Liver (tissue), 9 donors: ENCODE measurements around the gene VEZF1. TPM values are rescaled to one million over a fixed set of nuclear protein-coding genes. Genes with fewer than 3 reads are reported as not detected.

Experiments
- DNase-seq: peaks from one replicate; pipeline ENCODE4 v3.0.0-alpha.2; 2017; ENCODE audit warnings: low spot score
- H3K27ac ChIP-seq, 2 donors: one replicate each; pipeline ENCODE4 v1.7.0; 2013; ENCODE audit warnings: inconsistent platforms in 2 of 2, low read length in 2 of 2, control low read depth in 1 of 2, low read depth in 1 of 2, mild to moderate bottlenecking in 1 of 2
- H3K27me3 ChIP-seq, 4 donors: one replicate each; pipeline versions ENCODE4 v1.6.1 to v1.7.0; 2013; ENCODE audit warnings: low read length in 3 of 4, inconsistent platforms in 1 of 4, mild to moderate bottlenecking in 1 of 4, moderate library complexity in 1 of 4; ENCODE audit not compliant: control insufficient read depth in 4 of 4, insufficient read depth in 4 of 4
- H3K36me3 ChIP-seq, 4 donors: one replicate each; pipeline versions ENCODE4 v1.6.1 to v1.7.0; 2013; ENCODE audit warnings: low read length in 3 of 4, mild to moderate bottlenecking in 3 of 4, low read depth in 1 of 4, moderate library complexity in 1 of 4; ENCODE audit not compliant: control insufficient read depth in 4 of 4, insufficient read depth in 3 of 4
- H3K4me1 ChIP-seq, 4 donors: one replicate each; pipeline versions ENCODE4 v1.6.1 to v1.7.0; 2013; ENCODE audit warnings: low read length in 3 of 4, mild to moderate bottlenecking in 3 of 4, moderate library complexity in 1 of 4; ENCODE audit not compliant: control insufficient read depth in 4 of 4, insufficient read depth in 4 of 4
- H3K4me3 ChIP-seq, 3 donors: one replicate each; pipeline versions ENCODE4 v1.6.1 to v1.7.0; 2013; ENCODE audit warnings: low read length in 3 of 3, control low read depth in 1 of 3, low read depth in 1 of 3, mild to moderate bottlenecking in 1 of 3
- H3K9ac ChIP-seq, 2 donors: one replicate each; pipeline ENCODE4 v1.7.0; 2013; ENCODE audit warnings: low read length in 2 of 2, mild to moderate bottlenecking in 2 of 2, moderate library complexity in 2 of 2, control low read depth in 1 of 2, low read depth in 1 of 2
- H3K9me3 ChIP-seq, 4 donors: one replicate each; pipeline versions ENCODE4 v1.6.1 to v1.7.0; 2013; ENCODE audit warnings: low read length in 3 of 4; ENCODE audit not compliant: control insufficient read depth in 4 of 4
- EGR1 ChIP-seq, 2 donors: IDR thresholded peaks; 2 replicates each; pipeline ENCODE4 v1.6.1; 2016 to 2018; ENCODE audit warnings: antibody characterized with exemption in 2 of 2, low read depth in 2 of 2
- FOXA1 ChIP-seq: IDR thresholded peaks from 2 replicates; pipeline ENCODE4 v1.6.1; 2016; ENCODE audit warnings: antibody characterized with exemption
- FOXA2 ChIP-seq: IDR thresholded peaks from 2 replicates; pipeline ENCODE4 v1.6.1; 2016; ENCODE audit warnings: antibody characterized with exemption
- GABPA ChIP-seq, 2 donors: IDR thresholded peaks in 1 of 2; conservative IDR thresholded peaks in 1 of 2; 2 replicates each; pipeline ENCODE4 v1.6.1; 2016; ENCODE audit warnings: antibody characterized with exemption in 2 of 2, mild to moderate bottlenecking in 1 of 2, moderate library complexity in 1 of 2
- HNF4A ChIP-seq, 2 donors: conservative IDR thresholded peaks; 2 replicates each; pipeline ENCODE4 v1.6.1; 2016; ENCODE audit warnings: antibody characterized with exemption in 2 of 2, mild to moderate bottlenecking in 2 of 2
- HNF4G ChIP-seq: IDR thresholded peaks from 2 replicates; pipeline ENCODE4 v1.6.1; 2016; ENCODE audit warnings: antibody characterized with exemption
- JUND ChIP-seq, 2 donors: IDR thresholded peaks; 2 replicates each; pipeline ENCODE4 v1.6.1; 2016; ENCODE audit warnings: antibody characterized with exemption in 2 of 2
- NR2F2 ChIP-seq: IDR thresholded peaks from 2 replicates; pipeline ENCODE4 v1.6.1; 2016; ENCODE audit warnings: antibody characterized with exemption
- RAD21 ChIP-seq, 2 donors: IDR thresholded peaks; 2 replicates each; pipeline ENCODE4 v1.6.1; 2016; ENCODE audit warnings: antibody characterized with exemption in 2 of 2, mild to moderate bottlenecking in 2 of 2
- RXRA ChIP-seq, 2 donors: IDR thresholded peaks; 2 replicates each; pipeline ENCODE4 v1.6.1; 2017 to 2018; ENCODE audit warnings: antibody characterized with exemption in 2 of 2, mild to moderate bottlenecking in 1 of 2
- SP1 ChIP-seq: IDR thresholded peaks from 2 replicates; pipeline ENCODE4 v1.6.1; 2018; ENCODE audit warnings: antibody characterized with exemption, mild to moderate bottlenecking
- TAF1 ChIP-seq: conservative IDR thresholded peaks from 2 replicates; pipeline ENCODE4 v1.6.1; 2016; ENCODE audit warnings: antibody characterized with exemption, mild to moderate bottlenecking
- YY1 ChIP-seq: IDR thresholded peaks from 2 replicates; pipeline ENCODE4 v1.6.1; 2016; ENCODE audit warnings: antibody characterized with exemption, mild to moderate bottlenecking
- WGBS: extraction: QIAGEN DNeasy Blood & Tissue Kit; methylation state at CpG from one replicate; pipeline ENCODE4 v1.1.7; 2013; 5-methylcytosine and 5-hydroxymethylcytosine counted together
- polyA plus RNA-seq, 2 donors: library from polyadenylated mRNA; stranded (reverse) in 1 of 2; unstranded in 1 of 2; fragments of 200-250 nt in 1 of 2; fragments of >200 nt in 1 of 2; fragmentation: Nextera tagmentation in 1 of 2; extraction: Ambion mirVana in 1 of 2; gene quantifications; one replicate each; pipeline versions ENCODE4 v1.2.1 to v1.2.3, GENCODE V29; 2013 to 2015
- total RNA-seq, 2 donors: library from RNA; depleted of rRNA; stranded (reverse); fragments of >200 nt; gene quantifications; one replicate each; pipeline ENCODE4 v1.2.3, GENCODE V29; 2014
- TF ChIP-seq, protein P1 (sequence below): IDR thresholded peaks from 2 replicates; pipeline ENCODE4 v1.6.1; 2016; ENCODE audit warnings: antibody characterized with exemption
- TF ChIP-seq, protein P2 (sequence below): fragments of 150-350 bp; IDR thresholded peaks from 2 replicates; pipeline ENCODE4 v1.5.1; 2017; ENCODE audit warnings: improper control_type of control experiment, low read depth, low read length; ENCODE audit not compliant: missing input control
- TF ChIP-seq, protein P3 (sequence below): IDR thresholded peaks from 2 replicates; pipeline ENCODE4 v1.6.1; 2016; ENCODE audit warnings: antibody characterized with exemption
- TF ChIP-seq, protein P4 (sequence below): IDR thresholded peaks from 2 replicates; pipeline ENCODE4 v1.6.1; 2016; ENCODE audit warnings: antibody characterized with exemption, mild to moderate bottlenecking
- TF ChIP-seq, protein P5 (sequence below): IDR thresholded peaks from 2 replicates; pipeline ENCODE4 v1.6.1; 2016; ENCODE audit warnings: antibody characterized with exemption
- donor health status: healthy.
- donor health status: healthy.
- donor health status: healthy.
- donor health status: healthy.
- donor health status: healthy.

VEZF1 gene
- total and polyA plus RNA-seq, 4 donors, result 7.9 to 26.2 (median 11.4) TPM

DNA sequence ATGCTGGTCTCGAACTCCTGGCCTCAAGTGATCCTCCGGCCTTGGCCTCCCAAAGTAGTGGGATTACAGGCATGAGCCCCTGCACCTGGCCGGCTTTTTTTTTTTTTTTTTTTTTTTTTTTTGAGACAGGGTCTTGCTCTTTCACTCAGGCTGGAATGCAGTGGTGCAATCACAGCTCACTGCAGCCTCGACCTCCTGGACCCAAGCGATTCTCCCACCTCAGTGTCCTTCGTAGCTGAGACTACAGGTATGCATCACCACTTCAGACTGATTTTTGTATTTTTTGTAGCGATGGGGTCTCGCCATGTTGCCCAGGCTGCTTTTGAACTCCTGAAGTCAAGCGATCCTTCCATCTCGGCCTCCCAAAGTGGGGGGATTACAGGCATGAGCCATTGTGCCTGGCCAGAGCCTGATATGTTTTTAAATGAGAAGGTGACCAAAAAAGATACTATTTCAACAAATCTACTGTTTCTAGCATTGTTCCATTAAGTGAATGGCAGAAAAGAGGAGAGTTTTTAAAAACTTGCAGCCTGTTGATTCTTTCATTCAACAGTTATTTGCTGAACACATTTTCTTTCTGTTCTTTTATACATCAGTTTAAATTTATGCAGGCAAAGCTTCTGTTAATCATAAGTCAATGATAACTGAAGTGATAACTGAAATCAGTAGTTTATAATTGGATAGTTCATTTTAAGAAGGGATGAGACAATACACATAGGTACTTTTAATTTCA is 22.2 kb upstream of the VEZF1 start (continued):
- TF ChIP-seq, protein P1, sequence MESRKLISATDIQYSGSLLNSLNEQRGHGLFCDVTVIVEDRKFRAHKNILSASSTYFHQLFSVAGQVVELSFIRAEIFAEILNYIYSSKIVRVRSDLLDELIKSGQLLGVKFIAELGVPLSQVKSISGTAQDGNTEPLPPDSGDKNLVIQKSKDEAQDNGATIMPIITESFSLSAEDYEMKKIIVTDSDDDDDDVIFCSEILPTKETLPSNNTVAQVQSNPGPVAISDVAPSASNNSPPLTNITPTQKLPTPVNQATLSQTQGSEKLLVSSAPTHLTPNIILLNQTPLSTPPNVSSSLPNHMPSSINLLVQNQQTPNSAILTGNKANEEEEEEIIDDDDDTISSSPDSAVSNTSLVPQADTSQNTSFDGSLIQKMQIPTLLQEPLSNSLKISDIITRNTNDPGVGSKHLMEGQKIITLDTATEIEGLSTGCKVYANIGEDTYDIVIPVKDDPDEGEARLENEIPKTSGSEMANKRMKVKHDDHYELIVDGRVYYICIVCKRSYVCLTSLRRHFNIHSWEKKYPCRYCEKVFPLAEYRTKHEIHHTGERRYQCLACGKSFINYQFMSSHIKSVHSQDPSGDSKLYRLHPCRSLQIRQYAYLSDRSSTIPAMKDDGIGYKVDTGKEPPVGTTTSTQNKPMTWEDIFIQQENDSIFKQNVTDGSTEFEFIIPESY, result no peak
- TF ChIP-seq FOXA2 (no peak), SP1 (no peak), EGR1 (IDR thresholded peaks at IDR 0.05; ENCODE audit: low read depth in 2 of 2) (no peak), TAF1 (no peak), FOXA1 (no peak)

DNA sequence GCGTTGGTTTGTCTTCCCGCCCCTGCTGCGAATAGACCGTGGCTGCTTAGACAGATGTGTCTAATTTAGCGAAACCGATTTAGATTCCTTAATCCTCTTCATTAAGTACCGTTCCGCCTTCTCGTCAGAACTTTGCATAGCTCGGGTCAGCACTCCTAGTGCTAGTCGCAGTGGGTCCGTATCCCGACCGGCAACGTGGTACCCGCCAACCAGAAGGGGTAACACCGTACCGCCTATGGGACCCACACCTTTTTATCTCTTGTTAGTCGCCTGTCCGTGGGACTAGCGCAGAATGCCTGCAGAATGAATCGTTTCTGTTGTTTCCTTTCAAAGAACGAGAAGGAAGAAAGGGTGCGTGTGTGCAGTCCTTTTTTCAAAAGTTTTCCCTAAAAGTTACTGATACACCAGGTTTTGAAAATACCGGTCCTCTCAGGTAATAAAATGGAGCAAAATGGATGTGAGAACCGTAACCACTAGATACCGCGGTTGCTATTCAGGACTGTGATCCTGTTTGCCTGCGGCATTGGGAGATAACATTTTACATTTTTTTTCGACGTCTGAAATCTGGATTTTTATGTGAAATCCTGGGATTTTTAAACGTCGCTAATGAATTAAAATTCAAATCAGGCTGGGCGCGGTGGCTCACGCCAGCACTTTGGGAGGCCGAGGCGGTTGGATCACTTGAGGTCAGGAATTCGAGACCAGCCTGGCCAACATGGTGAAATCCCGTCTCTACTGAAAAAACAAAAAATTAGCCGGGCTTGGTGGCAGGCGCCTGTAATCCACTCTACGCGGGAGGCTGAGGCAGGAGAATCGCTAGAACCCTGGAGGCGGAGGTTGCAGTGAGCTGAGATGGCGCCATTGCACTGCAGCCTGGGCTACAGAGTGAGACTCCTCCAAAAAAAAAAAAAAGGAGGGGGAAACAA is 20.0 kb upstream of the VEZF1 start:
- Histone ChIP-seq H3K4me1 (peaks cover 3 to 30% (median 29%) of the 10 kb centered on the region in 4 donors), H3K9ac (peak overlapping the region; percentile 54 to 59), H3K4me3 (peak overlapping the region; percentile 69 to 100 (median 70)), H3K27me3 (no peaks in the 10 kb centered on the region), H3K9me3 (no peaks in the 10 kb centered on the region), H3K36me3 (peaks cover 3 to 23% (median 21%) of the 10 kb centered on the region in 4 donors), H3K27ac (peak overlapping the region; percentile 94 to 100)
- 27% methylated on average over 47 of the region's 47 CpGs for WGBS
- no peak for DNase-seq
- TF ChIP-seq GABPA (IDR thresholded peaks at IDR 0.05 in 1 of 2, conservative IDR thresholded peaks at IDR 0.05 in 1 of 2) (no peak), NR2F2 (no peak), FOXA1 (no peak), YY1 (no peak), FOXA2 (no peak), TAF1 (no peak), SP1 (no peak), RXRA (IDR thresholded peaks at IDR 0.05) (no peak), HNF4A (conservative IDR thresholded peaks at IDR 0.05) (no peak), HNF4G (no peak), RAD21 (IDR thresholded peaks at IDR 0.05) (no peak), EGR1 (IDR thresholded peaks at IDR 0.05; ENCODE audit: low read depth in 2 of 2) (no peak), JUND (IDR thresholded peaks at IDR 0.05) (no peak)
- TF ChIP-seq, protein P1, result no peak
- TF ChIP-seq, protein P2, sequence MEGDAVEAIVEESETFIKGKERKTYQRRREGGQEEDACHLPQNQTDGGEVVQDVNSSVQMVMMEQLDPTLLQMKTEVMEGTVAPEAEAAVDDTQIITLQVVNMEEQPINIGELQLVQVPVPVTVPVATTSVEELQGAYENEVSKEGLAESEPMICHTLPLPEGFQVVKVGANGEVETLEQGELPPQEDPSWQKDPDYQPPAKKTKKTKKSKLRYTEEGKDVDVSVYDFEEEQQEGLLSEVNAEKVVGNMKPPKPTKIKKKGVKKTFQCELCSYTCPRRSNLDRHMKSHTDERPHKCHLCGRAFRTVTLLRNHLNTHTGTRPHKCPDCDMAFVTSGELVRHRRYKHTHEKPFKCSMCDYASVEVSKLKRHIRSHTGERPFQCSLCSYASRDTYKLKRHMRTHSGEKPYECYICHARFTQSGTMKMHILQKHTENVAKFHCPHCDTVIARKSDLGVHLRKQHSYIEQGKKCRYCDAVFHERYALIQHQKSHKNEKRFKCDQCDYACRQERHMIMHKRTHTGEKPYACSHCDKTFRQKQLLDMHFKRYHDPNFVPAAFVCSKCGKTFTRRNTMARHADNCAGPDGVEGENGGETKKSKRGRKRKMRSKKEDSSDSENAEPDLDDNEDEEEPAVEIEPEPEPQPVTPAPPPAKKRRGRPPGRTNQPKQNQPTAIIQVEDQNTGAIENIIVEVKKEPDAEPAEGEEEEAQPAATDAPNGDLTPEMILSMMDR, result no peak
- TF ChIP-seq, protein P3, sequence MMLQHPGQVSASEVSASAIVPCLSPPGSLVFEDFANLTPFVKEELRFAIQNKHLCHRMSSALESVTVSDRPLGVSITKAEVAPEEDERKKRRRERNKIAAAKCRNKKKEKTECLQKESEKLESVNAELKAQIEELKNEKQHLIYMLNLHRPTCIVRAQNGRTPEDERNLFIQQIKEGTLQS, result no peak
- TF ChIP-seq, protein P4, sequence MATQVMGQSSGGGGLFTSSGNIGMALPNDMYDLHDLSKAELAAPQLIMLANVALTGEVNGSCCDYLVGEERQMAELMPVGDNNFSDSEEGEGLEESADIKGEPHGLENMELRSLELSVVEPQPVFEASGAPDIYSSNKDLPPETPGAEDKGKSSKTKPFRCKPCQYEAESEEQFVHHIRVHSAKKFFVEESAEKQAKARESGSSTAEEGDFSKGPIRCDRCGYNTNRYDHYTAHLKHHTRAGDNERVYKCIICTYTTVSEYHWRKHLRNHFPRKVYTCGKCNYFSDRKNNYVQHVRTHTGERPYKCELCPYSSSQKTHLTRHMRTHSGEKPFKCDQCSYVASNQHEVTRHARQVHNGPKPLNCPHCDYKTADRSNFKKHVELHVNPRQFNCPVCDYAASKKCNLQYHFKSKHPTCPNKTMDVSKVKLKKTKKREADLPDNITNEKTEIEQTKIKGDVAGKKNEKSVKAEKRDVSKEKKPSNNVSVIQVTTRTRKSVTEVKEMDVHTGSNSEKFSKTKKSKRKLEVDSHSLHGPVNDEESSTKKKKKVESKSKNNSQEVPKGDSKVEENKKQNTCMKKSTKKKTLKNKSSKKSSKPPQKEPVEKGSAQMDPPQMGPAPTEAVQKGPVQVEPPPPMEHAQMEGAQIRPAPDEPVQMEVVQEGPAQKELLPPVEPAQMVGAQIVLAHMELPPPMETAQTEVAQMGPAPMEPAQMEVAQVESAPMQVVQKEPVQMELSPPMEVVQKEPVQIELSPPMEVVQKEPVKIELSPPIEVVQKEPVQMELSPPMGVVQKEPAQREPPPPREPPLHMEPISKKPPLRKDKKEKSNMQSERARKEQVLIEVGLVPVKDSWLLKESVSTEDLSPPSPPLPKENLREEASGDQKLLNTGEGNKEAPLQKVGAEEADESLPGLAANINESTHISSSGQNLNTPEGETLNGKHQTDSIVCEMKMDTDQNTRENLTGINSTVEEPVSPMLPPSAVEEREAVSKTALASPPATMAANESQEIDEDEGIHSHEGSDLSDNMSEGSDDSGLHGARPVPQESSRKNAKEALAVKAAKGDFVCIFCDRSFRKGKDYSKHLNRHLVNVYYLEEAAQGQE, result no peak
- TF ChIP-seq, protein P5, sequence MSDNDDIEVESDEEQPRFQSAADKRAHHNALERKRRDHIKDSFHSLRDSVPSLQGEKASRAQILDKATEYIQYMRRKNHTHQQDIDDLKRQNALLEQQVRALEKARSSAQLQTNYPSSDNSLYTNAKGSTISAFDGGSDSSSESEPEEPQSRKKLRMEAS, result no peak
